HG02571 (cell line): Measurements from ENCODE around the gene GJB4.

Source experiments
- ATAC-seq: cut with Tn5 transposase; IDR thresholded peaks from one replicate; pipeline ENCODE4 v1.9.1; 2021; ENCODE audit warnings: mild to moderate bottlenecking, moderate library complexity; ENCODE audit not compliant: unreplicated experiment

GJB4 gene

DNA sequence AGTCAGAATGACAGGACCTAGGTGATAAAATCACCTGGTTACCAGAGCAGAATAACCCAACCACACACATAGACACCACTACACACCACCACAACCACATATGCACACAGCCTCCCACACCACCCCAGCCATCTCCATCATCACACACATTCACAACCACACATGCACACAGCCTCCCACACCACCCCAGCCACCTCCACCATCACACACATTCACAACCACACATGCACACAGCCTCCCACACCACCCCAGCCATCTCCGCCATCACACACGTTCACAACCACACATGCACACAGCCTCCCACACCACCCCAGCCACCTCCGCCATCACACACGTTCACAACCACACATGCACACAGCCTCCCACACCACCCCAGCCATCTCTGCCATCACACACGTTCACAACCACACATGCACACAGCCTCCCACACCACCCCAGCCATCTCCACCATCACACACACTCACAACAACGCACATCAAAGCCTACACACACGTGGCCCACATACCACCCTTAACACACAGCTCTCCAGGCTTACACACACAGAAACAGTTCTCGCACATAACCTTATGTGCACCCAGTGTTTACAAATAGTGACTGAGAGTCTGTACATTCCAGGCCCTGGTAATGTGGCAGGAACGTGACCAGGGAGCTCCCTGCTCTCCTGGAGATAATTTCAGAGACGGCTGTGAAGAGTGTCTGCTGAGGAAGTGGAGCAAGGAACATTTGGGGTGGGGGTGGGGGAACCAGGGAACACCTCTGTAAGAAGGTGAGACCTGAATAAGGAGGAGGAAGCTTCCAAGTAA is 18.2 kb downstream of the GJB4 start:
- ATAC-seq, result no peak

DNA sequence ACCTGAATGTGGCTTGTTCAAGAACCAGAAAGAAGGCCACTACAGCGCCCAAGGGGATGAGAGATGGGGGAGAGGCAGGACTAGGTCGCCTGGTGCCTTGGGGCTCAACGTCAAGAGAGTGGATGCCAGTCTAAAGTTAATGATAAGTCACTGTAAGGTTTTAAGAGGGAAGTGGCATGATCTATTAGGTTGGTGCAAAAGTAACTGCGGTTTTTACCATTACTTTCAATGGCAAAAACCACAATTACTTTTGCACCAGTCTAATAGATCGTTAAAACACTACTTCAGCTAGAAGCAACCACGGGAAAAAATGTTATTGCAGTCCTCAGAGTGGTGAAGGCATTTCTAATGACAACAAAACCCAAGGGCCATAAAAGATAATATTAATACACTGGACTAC is 18.8 kb downstream of the GJB4 start:
- no peak for ATAC-seq

DNA sequence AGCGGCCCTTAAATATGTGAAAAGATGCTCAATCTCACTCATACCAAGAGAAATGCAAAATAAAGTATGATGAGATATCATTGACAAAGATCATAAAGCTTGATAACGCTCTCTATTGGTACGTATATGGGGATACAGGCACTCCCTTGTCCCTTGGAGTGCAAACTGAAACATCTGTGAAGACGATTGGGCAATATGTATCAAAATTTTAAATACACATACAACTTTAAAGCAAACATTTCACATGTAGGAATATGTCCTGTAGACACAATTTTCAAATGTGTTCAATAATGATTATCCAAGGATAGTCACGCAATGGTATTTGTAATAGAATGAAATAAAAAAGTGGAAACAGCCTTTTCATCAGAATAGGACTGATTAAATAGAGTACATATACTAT is 19.5 kb downstream of the GJB4 start:
- ATAC-seq, result no peak

DNA sequence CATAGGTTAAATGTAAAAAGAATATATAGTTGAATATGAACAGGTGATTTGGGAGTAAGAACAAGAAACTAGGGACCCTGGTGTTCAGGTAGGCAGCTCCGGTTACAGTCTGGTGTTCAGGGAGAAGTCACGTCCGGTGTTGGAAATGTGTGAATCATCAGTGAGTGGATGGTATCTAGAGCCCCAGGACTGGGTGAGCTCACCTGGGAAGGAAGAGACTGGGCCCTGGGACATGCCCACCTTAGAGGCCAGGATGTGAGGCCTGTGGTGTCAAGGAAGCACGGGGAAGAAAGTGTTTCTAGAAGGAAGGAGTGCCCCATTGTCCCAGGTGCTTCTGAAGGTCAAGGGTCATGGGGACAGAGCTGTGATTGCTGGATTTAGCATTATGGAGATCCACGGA is 20.0 kb downstream of the GJB4 start:
- ATAC-seq, result no peak

DNA sequence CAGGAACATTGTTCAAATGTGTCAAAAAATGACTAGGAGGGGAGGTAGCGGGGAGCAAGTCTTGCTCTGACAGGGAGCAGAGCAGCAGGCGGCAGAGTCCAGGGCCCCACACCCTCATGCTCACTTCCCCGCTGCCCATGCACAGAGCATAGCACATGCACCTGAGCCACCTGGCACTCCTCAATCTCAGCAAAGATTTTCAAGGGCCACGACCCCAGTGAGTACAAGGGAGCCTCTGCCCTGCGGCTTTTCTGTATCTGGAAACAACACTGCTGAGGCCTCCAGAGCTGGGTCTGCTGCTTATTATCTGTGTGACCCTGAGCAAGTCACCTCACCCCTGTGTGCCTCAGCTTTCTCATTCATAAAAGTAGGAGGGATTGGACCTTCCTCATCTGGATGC is 20.4 kb downstream of the GJB4 start:
- ATAC-seq, result no peak

DNA sequence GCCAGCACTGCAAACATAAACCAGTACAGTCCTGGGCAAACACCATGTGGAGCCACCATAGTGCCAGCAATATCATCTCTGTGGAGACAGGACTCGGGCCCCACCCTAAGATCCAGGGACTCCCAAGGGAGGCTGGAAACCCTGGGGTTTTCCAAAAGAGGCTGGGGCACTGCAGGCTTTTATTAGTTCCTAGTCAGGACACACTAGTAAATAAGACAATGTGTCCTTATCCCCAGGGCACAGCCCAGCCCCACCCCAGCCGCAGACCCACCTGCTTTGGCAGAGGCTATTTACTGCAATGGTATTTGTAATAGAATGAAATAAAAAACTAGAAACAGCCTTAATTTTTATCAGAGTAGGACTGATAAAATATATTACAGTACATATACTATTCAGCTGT is 21.0 kb downstream of the GJB4 start:
- no peak for ATAC-seq

DNA sequence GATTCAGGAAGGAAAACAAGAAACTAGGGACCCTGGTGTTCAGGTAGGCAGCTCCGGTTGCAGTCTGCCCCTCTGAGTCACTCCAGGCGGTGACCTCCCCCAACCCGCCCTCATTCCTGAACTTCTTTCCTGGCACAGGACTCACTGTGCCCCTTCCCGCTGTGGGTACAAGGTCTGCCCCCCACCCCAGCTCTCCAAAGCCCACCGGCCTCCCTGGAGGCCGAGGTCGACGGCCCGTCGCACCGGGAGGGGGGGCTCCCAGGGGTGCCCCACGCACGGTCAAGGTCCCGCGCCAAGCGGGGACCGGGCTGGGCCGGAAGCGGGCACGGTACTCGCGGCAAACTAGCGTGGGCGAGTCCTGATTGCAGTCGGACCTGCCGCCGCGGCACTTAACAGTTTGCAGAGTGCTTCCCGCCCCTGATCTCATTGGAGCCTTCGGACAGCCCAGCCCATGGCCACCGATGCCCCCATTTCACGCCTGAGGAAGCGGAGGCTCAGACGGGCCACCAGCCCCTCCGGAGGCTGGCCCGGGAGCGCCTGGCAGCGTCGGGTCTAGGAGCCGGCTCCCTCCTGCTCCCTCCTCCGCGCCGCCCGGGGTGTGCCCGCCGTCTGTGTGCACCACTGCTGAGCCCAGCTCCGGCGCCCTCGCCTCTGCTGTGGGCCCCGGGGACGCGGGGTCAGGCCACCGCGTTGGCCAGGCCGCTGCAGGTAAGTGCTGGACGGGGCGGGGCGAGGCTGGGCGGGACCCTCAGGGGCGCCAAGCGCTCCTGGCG is 21.7 kb downstream of the GJB4 start, which contains the start of gene GJB3:
Gene GJB3 (plus strand): TSS at position 144 of the 773 bp plus-strand sequence. CDS start 3,549 bp downstream, outside the sequence.
- ATAC-seq, result no peak

DNA sequence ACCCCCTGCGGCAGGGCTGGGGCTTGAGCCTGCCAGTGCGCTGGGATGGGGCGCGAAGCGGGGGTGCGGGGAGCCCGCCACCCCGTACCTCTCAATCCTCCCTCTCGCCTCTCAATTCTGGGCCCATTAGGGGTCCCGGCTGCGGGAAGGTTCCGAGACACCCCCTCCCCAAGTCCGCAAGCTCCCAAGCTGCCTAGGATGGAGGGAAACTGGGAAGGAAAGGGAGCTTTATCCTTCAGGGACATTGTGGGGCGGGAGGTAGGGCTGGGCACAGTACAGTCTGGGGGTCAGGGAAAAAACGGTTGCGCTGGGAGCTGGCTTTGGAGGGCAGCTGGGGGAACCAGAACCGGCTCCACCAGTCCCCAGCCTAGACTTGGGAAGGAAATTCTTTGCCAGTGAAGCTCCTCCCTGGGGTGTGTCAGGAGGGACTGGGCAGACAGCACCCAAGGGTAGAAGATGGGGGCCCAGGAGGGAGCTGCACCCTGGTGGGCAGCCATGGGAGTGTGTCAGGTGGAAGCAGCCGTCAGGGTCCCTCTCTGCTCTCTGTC is 22.4 kb downstream of the GJB4 start:
- ATAC-seq, result no peak

DNA sequence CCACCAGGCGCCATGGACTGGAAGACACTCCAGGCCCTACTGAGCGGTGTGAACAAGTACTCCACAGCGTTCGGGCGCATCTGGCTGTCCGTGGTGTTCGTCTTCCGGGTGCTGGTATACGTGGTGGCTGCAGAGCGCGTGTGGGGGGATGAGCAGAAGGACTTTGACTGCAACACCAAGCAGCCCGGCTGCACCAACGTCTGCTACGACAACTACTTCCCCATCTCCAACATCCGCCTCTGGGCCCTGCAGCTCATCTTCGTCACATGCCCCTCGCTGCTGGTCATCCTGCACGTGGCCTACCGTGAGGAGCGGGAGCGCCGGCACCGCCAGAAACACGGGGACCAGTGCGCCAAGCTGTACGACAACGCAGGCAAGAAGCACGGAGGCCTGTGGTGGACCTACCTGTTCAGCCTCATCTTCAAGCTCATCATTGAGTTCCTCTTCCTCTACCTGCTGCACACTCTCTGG is 25.2 kb downstream of the GJB4 start:
- ATAC-seq, result no peak

DNA sequence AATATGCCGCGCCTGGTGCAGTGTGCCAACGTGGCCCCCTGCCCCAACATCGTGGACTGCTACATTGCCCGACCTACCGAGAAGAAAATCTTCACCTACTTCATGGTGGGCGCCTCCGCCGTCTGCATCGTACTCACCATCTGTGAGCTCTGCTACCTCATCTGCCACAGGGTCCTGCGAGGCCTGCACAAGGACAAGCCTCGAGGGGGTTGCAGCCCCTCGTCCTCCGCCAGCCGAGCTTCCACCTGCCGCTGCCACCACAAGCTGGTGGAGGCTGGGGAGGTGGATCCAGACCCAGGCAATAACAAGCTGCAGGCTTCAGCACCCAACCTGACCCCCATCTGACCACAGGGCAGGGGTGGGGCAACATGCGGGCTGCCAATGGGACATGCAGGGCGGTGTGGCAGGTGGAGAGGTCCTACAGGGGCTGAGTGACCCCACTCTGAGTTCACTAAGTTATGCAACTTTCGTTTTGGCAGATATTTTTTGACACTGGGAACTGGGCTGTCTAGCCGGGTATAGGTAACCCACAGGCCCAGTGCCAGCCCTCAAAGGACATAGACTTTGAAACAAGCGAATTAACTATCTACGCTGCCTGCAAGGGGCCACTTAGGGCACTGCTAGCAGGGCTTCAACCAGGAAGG is 25.8 kb downstream of the GJB4 start:
- ATAC-seq, result no peak

DNA sequence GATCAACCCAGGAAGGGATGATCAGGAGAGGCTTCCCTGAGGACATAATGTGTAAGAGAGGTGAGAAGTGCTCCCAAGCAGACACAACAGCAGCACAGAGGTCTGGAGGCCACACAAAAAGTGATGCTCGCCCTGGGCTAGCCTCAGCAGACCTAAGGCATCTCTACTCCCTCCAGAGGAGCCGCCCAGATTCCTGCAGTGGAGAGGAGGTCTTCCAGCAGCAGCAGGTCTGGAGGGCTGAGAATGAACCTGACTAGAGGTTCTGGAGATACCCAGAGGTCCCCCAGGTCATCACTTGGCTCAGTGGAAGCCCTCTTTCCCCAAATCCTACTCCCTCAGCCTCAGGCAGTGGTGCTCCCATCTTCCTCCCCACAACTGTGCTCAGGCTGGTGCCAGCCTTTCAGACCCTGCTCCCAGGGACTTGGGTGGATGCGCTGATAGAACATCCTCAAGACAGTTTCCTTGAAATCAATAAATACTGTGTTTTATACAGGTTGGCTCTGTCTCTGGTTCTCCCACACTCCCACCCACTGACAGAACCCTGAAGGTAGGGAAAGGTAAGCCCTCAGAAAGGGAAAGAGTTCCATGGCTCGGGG is 26.4 kb downstream of the GJB4 start:
- ATAC-seq, result no peak

DNA sequence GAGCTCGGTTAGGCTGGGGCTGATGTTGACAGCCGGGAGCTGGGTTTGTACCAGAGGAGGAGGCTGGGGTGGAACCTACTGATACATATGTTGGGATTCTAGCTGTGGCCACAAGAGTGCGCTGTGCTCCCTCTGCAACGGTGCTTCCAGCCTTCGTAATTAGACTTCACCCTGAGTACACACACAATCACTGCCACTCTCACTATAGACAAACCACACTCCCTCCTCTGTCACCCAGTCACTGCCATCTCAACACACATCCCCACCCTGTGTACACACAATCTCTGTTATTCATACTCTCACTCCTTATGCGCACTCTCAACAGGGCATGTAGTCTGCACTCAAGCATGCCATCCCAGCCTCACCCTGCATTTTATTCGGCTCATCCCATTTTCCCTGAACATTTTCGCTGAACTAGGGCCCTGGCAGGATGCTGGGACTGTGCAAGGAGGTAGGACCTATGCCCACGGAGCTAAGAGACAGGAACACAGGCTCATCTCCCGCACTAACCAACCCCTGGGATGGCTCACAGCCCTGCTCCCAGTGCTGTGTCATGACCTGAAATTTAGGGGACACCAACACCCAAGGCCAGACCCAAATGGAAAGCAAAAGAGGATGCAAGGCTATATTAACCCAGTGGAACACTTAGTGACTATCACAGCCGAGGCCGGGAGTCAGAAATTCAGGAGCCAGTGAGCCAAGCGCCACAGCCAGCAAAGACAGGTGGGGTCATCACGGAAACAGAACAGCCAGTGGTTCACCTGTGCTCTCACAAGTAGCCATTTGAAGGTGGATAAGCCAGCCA is 27.2 kb downstream of the GJB4 start:
- no peak for ATAC-seq

DNA sequence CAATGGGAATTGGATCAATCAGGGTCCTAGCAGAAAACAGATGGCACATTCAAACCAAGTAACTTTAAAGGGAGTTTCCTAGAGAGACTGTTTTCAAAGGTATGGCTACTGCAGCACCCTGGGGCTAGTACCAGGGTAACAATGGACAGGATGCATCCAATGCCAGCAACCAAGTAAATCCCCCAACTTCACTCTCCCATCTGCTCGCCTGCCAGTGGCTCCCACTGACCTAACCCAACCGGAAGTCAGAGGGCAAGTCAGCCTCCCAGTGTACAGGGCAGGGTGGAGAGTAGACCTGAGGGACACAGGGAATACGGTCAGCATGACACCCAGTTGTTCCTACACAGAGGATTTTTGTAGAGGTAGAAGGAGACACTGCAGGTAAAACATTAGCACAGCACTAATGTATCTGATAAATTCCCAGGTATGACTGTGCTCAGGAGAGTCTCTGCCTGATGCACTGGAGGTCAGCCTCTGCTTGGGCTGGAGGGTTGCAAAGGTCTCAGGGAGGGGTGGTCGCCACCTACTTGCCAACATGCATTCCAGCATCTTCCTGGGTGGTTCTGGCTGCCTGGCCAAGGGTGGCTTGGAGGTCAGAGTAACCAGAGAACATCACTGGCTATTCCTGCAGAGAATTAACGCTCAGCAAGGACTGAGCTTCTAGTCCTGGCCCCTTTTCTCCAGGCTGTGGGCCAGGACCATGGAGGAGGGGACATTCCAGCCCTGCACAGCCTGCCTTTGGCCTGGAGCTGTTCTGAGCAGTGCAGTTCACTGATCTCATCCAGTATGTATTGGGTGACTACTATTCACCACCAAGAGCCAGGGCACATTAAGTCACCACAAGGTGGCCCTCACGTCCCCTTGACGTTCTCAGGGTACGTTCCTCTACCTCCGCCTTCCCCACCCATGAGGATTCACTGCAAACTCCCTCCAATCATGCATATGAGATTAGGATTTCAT is 28.2 kb downstream of the GJB4 start:
- no peak for ATAC-seq

DNA sequence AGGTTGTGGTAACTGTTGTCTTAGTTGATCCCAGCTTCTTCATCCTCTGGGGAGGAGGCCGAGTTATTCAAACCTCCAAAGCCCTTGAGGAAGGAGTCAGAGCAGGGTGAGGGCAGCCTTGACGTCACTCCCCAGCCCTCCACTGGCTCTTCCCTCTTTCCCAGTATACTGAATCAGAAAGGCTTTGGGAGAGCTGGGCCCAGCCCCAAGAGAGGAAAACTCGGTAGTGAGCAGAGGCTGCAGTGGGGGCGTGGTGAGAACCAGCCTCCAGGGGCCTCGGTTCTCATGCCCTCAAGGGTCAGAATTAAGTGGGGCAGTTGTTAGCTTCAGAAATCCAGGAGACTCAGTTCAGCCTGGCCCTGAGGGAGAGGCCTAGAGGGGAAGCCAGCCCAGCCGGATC is 31.4 kb downstream of the GJB4 start:
- ATAC-seq, result no peak

DNA sequence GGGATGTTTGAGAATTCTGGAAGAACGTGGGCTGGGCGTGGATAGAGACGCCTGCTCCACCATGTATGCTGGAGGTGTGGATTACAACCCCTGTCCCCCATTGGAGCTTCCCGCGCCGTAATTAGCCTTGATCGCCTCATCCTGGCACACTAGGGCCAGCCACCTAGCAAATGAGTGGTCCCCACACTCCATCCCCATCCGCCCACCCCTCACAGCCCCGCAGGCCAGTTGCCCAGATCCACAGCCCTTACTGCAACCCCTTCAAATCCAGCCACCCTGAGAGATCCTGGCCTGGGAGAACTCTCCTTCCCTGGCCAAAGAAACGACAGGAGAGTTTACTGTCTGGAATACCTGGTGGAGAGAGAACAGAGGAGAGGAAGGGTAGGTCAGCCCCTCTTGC is 32.9 kb downstream of the GJB4 start:
- no peak for ATAC-seq

DNA sequence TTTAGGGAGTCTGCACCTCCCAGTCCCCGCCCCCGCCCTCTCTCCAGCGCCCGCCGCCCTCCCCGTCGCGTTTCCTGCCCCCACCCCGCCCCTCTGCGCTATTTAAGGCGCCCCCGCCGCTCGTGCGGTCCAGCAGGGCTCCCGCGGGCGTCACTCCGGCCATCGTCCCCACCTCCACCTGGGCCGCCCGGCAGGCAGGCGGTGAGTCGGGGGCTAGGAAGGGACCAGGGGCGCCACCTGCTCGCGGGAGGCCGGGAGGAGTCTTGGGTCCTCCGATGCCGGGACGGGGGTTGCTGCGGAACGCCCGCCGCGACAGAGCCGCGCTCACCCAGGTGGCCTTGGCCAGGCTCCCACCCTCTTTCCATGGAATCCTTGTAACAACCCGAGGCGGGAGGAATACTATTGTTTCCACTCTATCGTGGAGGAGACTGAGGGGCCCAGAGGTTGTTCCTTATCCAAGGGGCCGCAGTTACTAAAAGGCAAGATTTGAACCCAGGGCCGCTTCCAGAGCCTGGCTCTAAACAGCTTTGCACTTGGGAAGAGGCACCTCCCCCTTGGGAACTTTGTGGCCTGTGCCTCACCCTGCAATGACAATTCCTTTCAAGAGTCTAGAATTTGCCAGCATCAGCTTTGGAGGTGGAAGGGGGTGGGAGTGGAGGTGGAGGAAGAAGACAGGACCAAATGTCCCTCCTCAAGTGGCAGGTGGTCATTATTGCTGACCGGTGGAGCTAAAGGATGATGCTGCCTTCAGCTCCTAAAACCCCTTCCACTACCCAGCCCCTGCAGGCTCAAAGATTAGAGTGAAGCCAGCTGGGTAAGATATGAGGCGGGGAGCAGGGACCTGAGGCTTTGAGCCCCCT is 33.6 kb downstream of the GJB4 start, which contains the start of gene GJA4:
Gene GJA4 (plus strand): TSS at position 132 of the 860 bp plus-strand sequence. CDS start 1,215 bp downstream, outside the sequence.
- no peak for ATAC-seq

DNA sequence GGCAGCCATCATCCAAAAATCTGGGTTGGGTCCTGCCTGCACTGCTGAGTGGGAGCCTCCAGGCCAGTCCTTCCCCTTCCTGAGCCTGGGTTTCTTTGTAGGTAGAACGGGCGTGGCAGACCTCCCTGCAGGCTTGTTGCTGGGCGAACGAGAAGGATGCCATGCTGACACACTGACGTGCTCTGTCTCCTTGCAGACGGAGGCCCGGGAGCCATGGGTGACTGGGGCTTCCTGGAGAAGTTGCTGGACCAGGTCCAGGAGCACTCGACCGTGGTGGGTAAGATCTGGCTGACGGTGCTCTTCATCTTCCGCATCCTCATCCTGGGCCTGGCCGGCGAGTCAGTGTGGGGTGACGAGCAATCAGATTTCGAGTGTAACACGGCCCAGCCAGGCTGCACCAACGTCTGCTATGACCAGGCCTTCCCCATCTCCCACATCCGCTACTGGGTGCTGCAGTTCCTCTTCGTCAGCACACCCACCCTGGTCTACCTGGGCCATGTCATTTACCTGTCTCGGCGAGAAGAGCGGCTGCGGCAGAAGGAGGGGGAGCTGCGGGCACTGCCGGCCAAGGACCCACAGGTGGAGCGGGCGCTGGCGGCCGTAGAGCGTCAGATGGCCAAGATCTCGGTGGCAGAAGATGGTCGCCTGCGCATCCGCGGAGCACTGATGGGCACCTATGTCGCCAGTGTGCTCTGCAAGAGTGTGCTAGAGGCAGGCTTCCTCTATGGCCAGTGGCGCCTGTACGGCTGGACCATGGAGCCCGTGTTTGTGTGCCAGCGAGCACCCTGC is 34.7 kb downstream of the GJB4 start:
- no peak for ATAC-seq
